ENCODE results near the gene DRAP1.
"Not testable (repeated sequence)": the region's sequence is repeated elsewhere in the genome, so short reads cannot be mapped to it uniquely, and the experiment has no call there.

Gene DRAP1

DNA sequence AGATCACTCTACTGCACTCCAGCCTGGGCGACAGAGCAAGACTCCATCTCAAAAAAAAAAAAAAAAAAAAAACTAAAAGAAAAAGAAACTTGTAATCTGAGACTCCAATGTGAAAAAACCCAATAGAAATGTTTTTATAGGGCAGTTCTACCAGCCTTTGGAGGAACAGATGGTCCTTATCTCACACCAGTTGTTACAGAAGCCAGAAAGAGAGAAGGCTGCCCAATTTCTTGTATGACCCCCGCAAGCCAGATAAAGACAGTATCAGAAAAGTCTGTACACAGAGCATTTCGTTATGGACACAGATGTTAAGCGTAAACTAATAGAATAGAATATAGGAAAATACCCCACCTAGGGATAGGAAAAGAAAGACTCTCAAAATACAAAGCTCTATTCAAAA lies 14.8 kb downstream of the DRAP1 start:
- no peak for DNase-seq

DNA sequence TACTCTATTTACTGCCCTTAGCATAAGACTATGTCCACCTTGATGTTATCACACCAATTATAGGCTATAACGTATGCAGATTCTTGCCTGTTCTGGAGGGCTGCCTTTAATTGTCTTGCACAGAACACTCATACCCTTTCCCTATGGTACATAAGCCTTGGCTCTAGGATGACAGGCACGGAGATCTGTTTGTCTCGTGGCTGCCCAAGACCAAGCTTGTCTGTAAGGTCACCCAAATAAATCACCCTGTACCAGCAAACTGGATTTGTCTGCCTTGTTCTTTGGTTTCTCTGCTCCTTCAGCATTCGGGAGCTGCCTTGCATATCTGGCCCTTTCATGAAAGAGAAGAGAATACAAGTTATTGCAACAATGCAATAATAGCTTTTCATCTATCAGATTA lies 18.5 kb downstream of the DRAP1 start:
- no peak for DNase-seq

DNA sequence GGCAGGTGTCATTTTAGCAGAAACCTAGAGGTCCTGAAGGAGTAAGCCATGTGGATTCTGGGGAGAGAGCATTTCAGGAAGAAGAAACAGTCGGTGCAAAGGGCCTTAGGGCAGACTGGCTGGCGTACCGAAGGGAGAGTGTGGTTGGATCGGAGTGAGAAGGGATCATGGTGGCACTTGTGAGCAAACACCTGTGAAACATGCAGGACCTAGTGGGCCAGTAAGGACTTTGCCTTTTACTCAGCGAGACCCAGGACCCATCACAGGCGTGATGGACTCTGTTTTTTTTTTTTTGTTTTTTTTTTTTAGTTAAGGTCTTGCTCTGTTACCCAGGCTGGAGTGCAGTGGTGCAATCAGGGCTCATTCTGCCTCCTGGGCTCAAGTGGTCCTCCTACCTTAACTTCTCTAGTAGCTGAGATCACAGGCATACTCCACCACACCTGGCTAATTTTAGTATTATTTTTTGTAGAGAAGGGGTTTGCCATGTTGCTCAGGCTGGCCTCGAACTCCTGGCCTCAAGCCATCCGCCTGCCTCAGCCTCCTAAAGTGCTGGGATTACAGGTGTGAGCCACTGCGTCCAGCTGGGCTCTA lies 22.6 kb downstream of the DRAP1 start:
- no peak for DNase-seq

DNA sequence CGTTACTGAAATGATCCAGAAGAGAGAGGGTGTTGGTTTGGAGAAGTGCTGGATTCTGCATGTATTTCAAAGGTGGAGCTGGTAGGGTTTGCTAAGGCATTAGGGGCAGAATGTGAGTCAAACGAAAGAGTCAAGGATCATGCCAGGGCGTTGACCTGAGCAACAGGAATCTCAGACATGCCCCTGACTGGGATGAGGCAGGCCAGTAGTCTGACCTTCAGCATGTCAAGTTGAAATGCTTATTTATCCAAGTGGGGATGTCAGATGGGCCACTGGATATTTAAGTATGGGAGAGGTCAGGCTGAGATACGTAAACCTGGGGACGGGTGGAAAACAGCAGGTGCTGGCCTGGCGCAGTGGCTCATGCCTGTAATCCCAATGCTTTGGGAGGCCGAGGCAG lies 23.3 kb downstream of the DRAP1 start:
- DNase-seq, result no peak

DNA sequence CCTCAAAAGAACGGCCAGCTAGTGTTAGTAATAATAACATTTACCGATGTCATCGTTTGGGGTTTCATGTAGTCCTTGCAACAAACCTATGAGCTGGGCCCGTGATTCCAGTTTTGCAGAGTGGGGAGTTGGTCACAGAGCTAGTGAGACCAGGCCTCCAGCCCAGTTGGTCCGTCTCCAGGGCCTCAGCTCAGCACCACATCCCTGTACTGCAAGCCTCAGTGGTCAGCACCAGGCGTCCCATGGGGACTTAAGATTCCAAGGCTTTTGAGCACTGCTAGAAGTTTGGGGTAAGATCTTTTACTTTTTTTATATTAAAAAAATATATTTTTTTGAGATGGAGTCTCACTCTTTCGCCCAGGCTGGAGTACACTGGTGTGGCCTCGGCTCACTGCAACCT lies 25.0 kb downstream of the DRAP1 start:
- DNase-seq, result no peak

DNA sequence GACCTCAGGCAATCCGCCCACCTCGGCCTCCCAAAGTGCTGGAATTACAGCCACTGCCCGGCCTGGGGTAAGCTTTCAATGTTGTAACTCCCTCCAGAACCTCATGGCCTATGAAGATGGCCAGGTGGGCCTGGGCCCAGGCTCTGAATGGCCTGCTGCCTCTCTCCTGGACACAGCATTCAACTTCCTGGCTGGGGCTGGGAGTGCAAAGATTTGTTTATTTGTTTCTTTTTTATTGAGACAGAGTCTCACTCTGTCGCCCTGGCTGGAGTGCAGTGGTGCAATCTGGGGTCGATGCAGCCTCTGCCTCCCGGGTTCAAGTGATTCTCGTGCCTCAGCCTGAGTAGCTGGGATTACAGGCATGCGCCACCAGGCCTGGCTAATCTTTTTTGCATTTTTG lies 25.5 kb downstream of the DRAP1 start:
- DNase-seq, result no peak

DNA sequence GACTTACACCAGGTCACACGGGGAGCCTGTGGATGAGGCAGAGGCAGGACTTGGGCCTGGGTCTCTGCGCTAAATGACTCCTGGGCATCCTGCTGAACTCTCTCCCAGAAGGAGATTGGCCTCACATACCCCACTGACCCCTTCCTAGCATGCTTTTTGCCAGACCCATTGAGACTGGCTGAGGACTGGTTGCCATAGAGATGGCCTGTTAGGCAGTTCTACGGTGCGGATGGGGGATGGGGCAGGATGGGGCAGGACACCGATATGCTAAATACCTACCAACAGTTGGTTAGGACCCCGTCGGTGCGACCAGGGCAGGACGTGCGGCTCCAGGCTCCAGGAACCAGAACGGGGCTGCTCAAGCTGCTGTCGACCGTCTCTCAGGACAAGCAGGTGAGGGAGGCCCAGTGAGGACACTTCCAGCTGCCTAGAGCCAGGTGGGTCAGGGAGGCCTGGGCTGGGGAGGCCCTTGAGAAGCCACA lies 26.2 kb downstream of the DRAP1 start, which contains the start of gene TSGA10IP:
TSGA10IP (plus strand) TSS at position 51 of the 482 bp plus-strand sequence; CDS start at position 247, 196 bp downstream.
- DNase-seq, result no peak

DNA sequence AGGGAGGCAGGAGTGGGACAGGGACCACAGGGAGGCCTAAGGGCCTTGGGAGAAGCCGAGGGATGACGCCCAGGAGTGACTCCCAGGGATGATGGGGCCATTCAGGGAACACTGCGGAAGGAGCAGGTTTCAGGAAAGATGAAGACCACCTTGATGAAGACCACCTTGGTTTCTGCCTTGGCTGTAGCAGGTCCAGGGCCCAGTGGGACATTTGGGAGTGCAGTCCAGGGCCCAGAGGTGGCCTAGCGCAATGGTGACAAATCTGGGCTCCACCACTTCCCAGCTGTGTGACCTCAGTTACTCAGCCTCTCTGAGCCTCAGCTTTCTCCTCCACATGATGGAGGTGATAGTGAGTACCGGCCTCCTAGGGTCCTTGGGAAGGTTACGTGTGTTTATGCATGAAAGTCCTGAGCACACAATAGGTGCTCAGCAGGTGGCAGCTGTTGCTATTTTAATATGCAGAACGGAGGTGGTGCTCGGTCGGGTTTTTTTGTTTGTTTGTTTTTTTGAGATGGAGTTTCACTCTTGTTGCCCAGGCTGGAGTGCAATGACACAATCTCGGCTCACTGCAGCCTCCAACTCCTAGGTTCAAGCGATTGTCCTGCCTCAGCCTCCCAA lies 26.8 kb downstream of the DRAP1 start:
- DNase-seq, result no peak

DNA sequence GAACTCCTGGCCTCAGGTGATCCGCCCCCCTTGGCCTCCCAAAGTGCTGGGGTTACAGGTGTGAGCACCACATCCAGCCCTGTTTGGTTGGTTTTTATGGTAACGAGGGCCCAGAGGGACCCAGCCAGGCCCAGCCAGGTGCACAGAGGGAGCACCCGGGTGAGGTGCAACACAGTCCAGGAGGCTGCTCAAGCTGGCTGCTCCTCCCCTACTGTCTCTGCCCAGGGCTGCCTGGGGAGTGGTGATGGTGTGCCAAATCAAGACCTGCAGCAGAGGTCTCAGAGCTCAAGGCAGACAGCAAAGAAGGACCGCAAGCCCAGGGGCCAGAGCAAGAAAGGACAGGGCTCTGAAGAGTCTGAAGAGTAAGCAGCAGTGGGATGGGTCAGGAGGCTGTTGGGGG lies 27.4 kb downstream of the DRAP1 start:
- DNase-seq, result no peak

DNA sequence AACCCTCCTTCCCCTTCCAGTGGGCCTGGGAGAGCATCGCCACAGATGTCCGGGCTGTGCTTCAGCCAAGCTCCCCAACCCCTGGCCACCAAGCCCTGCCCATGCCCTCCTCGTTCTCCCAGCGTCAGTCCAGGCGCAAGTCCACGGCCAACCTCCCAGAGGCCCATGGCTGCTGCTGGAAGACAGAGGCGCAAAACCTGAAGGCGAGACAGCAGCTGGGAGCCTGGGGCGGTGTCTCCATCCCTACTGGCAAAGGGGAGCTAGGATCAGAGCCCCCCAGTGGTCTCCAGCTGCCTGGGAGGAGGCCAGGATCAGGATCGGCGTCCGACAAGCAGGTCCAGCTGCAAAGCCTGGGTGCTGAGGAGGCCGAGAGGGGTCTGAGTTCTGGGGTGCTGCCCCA lies 27.9 kb downstream of the DRAP1 start:
- no peak for DNase-seq

DNA sequence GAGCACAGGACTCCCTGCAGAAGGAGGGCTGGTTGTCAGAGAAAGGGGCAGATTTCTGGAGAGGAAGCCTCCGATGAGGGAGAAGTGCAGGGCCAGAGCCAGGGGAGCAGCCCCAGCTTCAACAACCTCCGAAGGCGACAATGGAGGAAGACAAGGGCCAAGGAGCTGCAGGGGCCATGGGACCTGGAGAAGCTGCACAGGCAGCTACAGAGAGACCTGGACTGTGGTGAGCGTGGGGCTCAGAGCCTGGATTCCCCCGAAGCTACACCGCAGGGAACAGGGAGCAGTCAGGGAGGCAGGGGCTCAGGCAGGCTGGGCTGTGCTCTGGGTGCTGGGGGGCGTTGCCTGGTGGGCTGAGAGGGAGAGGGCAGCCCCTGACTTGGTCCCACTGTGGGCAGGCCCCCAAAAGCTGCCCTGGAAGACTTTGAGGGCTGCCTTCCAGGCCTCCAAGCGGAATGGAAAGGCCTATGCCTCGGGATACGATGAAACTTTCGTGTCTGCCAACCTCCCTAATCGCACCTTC lies 28.4 kb downstream of the DRAP1 start:
- DNase-seq, result no peak

DNA sequence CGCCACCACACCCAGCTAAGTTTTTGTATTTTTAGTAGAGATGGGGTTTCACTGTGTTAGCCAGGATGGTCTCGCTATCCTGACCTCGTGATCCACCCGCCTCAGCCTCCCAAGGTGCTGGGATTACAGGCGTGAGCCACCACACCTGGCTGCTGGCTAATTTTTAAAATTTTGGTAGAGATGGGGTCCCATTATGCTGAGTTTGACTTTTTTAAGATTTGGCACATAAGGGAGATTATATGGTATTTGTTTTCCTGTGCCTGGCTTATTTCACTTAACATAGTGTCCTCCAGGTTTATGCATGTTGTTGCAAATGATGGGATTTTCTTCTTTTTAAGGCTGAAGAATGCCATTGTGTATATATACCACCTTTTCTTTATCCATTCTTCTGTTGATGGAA lies 31.5 kb downstream of the DRAP1 start:
- DNase-seq, result not testable (repeated sequence)

DNA sequence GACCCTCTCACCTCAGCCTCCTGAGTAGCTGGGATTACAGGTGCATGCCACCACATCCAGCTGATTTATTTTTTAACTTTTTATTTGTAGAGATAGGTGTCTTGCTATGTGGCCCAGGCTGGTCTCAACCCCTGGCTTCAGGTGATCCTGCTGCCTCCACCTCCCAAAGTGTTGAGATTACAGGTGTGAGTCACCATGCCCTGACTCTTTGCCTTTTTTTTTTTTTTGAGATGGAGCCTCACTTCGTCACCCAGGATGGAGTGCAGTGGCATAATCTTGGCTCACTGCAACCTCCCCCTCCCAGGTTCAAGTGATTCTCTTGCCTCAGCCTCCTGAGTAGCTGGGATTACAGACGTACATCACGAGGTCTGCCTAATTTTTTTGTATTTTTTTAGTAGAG lies 32.4 kb downstream of the DRAP1 start:
- not testable (repeated sequence) for DNase-seq

DNA sequence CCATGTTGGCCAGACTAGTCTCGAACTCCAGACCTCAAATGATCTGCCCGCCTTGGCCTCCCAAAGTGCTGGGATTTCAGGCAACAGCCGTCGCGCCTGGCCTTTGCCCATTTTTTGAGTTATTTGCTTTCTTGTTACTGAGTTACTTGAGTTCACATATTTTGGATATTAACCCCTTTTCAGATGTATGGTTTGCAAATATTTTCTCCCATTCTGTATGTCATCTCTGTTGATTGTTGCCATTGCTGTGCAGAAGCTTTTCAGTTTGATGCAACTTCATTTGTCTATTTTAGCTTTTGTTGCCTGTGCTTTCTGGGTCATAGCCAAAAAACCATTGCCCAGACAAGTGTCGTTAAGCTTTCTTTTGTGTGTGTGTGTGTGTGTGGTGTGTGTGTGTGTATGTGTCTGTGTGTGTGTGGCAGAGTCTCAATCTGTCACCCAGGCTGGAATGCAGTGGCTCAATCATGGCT lies 32.9 kb downstream of the DRAP1 start:
- DNase-seq, result no peak

DNA sequence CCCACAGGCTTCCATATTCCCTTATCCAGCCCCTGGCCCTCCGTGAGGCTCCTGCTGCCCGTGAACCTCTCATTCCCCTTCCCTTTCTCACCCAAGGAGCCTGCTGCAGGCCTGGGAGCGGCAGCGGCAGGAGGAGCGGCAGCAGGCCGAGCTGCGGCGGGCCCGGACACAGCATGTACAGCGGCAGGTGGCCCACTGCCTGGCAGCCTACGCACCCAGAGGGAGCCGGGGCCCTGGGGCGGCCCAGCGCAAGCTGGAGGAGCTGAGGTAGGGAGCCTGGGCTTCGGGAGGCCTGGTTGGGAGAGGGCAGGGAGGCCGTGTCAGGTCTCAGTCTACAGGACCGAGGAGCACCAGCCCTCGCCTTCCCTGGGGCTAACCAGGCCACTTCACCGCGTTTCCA lies 34.2 kb downstream of the DRAP1 start:
- DNase-seq, result no peak

DNA sequence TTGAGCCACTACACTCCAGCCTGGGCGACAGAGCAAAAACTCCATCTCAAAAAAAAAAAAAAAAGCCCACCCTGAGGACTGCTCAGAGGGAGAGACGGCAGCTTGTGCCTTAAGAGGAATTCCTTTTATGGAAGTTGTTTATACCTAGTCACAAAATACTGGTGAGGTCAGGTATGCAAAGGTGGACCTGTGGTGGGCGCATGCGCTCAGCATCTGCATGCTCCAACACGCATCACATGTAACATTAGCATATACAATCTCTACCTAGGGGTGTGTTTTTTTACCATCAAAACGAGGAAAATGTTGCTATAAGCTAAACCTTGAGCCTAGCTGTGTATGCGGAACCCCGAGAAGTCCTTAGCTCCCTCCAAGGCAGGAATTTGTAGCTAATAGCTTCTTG lies 35.5 kb downstream of the DRAP1 start:
- no peak for DNase-seq

DNA sequence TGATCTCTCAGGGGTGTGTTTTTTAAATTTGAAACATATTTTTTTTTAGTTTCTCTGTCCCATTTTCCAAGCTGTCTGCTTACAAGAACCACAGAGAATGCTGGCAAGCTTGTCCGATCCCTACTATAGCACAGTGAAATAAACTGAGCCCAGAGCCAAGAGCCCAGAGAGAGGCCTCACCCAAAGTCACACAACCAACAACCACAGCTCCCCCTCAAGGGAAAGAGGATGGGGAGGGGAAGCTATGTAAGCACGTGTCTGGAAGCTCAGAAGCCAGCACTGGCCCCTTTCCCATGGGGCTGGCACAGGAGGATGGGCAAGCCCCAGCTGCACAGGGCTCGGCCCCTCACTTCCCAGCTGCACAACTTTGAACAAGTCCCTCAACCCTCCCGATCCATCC lies 39.1 kb downstream of the DRAP1 start:
- no peak for DNase-seq

DNA sequence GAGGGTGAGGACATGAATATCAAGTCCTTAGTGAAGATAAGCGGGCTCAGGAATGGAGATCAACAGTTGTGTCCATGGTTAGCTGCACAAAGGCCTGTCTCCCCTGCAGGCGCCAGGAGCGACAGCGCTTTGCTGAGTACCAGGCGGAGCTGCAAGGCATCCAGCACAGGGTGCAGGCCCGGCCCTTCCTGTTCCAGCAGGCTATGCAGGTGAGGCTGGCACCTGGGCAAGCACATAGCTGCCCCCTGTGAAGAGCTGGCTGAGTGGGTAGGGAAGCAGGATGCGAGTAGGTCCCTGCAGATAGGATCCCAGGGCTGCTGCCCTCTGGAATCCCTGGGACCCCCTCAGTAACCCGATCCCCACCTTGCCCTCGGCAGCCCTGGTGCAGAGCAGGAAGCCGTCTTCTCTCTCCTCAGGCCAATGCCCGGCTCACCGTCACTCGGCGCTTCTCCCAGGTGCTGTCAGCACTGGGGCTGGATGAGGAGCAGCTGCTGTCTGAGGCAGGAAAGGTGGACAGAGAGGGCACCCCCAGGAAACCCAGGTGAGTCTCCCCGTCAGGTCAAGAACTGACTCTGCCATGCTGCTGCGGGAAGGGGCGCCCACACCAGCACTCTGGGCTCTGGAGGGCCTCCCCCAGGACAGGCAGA lies 39.7 kb downstream of the DRAP1 start:
- no peak for DNase-seq

DNA sequence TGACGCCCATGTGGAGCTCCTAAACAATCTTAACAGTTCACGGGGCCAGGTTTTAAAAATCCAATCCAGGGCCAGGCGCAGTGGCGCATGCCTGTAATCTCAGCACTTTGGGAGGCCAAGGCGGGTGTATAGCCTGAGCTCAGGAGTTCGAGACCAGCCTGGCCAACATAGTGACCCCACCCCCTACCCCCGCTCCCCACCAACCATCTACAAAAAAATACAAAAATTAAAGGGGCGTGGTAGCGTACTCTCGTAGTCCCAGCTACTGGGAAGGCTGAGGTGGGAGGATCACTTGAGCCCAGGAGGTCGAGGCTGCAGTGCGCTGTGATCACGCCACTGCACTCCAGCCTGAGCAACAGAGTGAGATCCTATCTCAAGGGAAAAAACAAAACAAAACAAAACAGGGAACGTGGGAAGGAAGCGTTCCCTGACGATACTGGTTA lies 41.6 kb downstream of the DRAP1 start:
- DNase-seq, result no peak

DNA sequence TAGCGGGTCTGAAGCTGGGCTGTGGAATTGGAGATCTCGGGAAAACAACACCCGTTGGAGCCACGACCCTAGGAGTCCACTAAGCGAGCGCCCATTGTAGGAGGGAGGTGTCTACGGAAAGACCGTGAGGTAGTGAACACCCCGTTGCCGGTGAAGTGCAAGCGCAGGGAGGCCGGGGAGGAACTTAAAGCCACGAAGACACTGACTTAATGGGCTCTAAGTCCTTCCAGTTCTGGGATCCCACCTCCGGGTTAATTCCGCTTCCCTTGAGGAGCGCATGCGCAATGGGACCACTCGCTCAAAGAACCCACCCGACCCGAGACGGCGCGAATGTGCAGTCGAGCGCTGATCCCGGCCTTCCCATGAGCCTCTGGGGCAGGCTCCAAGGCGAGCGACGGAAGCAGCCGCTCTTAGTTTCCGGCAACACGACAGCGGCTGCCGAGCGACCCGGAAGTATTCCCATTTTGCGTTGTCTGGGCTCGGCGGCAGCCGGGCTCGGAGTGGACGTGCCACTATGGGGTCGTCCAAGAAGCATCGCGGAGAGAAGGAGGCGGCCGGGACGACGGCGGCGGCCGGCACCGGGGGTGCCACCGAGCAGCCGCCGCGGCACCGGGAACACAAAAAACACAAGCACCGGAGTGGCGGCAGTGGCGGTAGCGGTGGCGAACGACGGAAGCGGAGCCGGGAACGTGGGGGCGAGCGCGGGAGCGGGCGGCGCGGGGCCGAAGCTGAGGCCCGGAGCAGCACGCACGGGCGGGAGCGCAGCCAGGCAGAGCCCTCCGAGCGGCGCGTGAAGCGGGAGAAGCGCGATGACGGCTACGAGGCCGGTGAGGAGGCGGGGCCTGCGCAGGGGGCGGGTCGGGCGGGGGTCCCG lies 42.3 kb downstream of the DRAP1 start, which contains the start of gene SART1:
SART1 (plus strand) TSS at position 468 of the 874 bp plus-strand sequence; CDS start at position 515, 47 bp downstream.
- peak; percentile 94 for DNase-seq

DNA sequence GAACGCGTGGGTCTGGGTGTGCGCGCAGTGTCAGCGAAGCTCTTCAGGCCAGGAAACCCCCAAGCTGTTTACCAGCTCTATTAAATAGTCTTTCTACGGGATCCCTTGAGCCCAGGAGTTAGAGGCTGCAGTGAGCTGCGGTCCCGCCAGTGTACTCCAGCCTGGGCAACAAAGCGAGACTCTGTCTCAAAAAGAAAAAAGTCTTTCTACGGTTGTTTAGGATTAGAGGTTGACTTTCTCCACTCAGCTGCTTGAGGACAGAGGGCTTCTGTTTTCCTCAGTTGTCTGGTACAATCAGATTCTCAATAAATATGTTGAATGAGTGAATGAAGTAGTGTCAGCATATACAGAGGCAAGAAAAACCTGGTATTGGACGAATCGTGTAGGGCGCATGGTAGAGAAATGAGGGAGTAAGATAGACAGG lies 42.9 kb downstream of the DRAP1 start:
- DNase-seq, result no peak

DNA sequence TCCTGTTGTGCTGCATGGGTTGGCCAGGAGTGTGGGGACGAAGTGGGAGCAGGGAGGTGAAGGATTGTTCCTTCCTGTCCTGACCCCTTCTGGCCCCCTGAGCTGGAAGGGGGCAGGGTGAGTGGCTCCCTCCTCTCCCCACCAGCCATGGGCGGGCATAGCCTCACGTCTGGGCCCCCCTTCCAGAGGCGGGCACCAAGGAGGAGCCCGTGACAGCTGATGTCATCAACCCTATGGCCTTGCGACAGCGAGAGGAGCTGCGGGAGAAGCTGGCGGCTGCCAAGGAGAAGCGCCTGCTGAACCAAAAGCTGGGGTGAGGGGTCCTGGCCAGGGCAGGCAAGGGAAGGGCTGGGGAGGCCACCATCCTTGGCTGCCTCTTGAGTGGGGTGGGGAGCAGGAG lies 45.7 kb downstream of the DRAP1 start:
- no peak for DNase-seq

All from GF-D8 (cell line).